NCI-H1694 treated with DMSO at 0.1 percent for 48 hours (cell line): ENCODE results near the gene TCTN1.
"Not testable (repeated sequence)": the region's sequence is repeated elsewhere in the genome, so short reads cannot be mapped to it uniquely, and the experiment has no call there.

Source experiments
- DNase-seq: peaks from one replicate; lab custom pipeline; 2025; lab: John Stamatoyannopoulos, UW

Gene TCTN1

DNA sequence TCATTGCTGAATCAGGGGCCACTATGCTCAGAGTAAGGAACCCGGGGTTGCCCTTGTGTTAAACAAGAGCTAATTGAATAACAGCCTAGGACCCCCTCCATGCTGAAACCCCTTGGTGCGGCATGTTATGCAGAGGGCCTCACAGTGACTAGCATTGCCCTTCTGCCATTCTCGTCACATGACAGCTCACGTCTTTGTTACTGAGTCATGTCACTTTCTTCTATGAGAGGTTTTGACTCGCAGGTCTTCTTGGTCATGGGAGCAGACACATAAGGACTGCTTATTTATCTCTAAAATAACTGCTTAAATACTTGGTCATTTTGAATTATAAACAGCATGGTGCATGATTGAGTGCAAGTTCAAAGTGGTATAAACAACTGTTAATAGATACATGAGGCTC, 24.9 kb downstream of the TCTN1 start:
- DNase-seq: no peak

GRCh38 chr12:110639336-110640141, 25.6 kb downstream of the TCTN1 start:
- DNase-seq: no peak

DNA sequence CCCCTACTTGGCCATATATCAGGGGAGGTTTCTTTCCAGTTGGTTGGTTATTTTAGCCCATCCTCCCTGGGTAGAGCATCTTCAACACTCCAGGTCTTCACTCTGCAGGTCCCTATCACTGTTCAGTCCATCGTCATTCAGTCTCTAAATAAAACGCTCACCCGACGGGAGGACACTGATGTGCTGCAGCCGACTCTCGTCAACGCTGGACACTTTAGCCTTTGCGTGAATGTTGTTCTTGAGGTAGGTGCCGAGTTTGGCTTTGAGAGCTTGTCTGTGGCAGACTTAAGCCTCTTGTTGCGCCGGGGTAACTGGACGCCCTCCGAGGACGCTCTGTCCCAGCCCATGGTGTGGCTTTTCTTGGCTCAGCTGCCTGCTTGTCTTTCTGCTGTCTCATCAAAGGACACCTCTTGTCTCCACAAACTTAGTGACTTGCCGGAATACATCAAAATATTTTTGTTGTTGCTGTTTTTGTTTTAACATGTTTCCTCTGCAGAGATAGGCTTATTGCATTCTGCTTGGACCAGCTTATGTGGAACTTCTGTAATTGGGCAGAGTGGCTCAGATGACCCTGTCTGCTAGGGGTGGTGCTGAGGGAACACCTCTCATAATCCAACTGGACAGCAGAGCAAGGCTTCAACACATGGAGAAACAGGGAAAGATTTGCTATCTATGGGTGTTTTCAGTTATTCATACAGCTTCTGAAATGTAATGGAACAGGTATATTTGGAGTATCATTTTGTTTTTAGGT, 26.5 kb downstream of the TCTN1 start:
- DNase-seq: no peak

DNA sequence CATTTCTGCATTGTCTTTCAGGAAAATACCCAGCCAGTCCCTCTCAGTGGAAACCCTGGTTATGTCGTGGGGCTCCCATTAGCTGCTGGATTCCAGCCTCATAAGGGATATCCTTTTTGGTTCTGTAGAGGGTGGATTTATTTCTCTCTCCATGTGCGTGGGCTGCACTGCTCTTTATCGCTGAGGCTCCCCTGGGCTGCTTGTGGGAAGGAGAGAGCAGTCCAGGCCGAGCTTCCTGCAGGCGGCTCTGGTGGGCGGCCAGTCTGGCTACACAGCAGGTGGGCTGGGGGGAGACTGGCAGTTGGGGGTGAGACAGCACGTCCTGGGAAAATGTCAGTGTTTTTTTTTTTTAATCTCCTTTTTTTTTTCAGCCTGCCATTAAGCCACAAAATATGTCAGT, 27.6 kb downstream of the TCTN1 start:
- DNase-seq: no peak

- DNase-seq: no peak
These were observed 33.7 kb downstream of the TCTN1 start for GRCh38 chr12:110647631-110648040.

DNA sequence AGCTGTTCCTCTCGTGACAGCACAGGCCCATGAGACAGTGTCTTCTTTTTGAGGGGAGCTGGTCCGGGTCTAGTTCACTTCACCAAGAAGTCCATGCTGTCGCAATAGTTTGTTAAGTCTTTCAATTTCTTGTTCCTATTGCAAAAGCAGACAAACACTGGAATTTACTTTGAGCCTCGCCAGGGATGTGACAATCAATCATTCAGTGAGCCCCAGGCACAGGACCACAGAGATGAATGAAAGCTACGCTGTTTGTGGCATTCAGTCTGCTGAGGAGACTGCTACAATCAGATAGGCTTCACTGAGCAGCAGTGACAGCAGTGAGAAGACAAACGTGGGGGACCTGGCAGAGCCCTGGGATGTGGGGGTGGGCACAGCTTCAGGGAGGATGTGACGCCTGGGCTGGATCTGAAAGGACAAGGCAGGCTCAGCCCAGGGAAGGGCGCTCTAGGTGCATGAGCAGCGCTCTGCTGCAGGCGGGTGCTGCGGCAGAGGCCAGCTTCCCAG, 35.5 kb downstream of the TCTN1 start:
- no peak for DNase-seq

DNA sequence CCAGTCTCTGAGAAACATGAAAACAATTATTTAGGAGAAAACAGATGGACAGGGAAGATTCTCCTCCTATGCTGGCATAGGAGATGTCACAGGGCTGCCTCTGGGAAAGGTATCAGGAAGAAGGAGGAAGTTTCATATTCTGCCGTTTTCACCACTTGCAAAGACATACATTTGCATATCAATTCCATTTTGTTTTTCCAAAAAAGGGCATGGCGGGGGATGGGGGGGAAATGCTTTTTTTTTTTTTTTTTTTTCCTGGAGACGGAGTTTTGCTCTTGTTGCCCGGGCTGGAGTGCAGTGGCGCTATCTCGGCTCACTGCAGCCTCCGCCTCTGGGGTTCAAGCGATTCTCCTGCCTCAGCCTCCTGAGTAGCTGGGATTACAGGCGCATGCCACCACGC, 40.3 kb downstream of the TCTN1 start:
- not testable (repeated sequence) for DNase-seq

GRCh38 chr12:110656071-110656655, 42.2 kb downstream of the TCTN1 start:
- DNase-seq: no peak

GRCh38 chr12:110657747-110658146, 43.8 kb downstream of the TCTN1 start:
- no peak for DNase-seq

- DNase-seq: no peak
These were observed 44.3 kb downstream of the TCTN1 start for GRCh38 chr12:110658242-110658641.

- no peak for DNase-seq
These were observed 44.9 kb downstream of the TCTN1 start for GRCh38 chr12:110658878-110659277.

DNA sequence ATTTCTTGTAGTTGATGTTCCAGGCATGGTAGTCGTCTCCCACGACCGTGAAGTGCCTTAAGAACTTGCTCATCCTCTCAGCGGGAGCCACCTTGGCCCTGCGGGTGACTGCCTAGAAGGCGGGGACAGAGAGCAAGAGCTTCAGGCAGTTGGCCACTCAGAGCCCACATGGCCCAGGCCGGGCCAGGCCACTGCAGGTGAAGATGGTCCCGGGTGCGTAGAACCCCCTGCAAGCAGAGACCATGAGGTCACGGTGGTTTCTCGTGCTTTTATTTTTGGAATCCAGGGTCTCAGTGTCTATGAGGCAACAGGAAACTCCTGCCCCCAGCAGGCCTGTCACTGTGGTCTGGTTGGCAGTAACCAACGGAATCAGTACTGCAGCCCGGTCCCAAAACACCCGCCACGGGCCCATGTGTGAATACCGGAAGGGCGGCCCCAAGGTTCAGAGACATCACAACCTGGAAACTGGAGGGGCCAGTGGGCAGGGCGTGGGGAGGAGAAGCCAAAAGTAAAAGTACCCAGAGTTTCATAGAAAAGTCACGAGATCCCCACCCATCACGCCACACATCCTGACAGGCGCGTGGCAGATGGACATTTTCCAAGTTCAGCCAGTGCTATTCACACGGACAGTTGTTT, 47.5 kb downstream of the TCTN1 start:
- DNase-seq: no peak

DNA sequence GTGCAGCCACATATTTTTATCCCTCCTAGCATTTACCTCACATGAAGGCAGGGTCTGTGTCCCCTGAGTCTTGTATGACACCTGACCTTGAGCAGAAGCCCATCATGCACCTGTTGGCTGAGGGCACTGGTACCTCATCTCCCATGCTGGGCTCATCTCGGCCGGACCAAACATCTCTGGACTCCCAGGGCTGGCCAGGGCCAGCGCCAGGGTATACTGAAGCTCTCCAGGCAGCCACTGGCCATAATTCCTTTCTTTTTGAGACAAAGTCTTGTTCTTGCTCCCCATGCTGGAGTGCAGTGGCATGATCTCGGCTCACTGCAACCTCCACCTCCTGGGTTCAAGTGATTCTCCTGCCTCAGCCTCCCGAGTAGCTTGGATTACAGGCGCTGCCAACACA, 53.0 kb downstream of the TCTN1 start:
- no peak for DNase-seq

- no peak for DNase-seq
These were observed 53.7 kb downstream of the TCTN1 start for GRCh38 chr12:110667671-110668070.

- DNase-seq: no peak
These were observed 54.7 kb downstream of the TCTN1 start for GRCh38 chr12:110668480-110669192.

DNA sequence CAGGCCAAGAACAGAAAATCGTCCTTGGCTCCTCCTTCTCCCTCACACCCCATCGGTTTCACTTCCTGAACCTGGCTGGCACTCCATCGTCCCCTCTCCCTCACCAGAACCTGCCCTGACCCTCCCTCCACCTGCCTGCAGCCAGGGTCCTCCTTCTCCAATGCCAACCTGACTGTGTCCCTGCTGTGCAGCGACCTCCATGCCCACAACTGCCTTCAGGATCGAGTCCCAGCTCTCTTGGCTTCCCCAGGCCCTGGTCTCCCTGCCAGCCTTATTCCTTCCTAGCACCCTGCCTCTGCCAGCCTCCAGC, 55.2 kb downstream of the TCTN1 start:
- DNase-seq: no peak

DNA sequence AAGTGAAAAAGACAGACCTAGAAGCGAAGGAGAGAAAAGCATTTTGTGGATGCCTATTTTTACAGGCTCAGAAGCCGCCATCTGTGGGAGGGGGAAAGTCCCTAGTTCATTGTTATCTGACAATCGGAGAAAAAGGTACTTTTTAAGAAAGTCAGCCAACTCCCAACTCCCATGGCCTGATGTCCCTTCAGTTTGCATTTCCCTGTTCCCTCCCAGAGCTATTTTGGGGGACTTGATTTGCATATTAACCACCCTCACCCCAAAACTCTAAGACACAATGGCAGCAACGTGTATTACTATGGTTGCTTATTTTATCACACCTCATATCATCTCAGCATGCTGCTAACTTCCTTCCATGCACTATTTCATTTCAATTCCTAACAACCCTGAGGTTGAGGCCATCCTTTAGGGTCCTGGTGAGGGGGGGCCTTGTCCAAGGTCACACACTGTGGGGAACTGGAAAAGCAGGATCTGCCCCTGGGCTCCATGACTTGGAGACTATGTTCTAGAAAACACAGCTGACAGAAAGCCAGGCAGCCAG, 56.3 kb downstream of the TCTN1 start:
- DNase-seq: no peak

DNA sequence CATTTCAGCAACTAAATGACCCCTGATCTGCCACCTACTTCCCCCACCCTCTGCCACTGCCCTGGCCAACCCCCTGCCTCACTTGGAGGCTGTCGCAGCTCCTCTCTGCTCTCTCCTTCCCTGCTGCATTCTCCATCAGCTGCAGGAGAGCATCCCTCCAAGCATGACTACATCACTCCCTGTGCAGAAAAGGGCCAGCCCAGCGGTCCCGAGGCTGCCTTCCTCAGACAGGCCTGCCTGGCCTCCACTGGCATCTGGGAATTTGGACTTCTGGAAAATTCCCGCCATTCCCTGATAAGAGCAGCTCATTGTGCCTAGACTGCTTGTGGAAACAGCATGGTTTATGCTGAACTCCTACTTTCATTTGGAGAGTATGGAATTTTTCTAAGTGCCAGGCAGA, 62.2 kb downstream of the TCTN1 start:
- no peak for DNase-seq

DNA sequence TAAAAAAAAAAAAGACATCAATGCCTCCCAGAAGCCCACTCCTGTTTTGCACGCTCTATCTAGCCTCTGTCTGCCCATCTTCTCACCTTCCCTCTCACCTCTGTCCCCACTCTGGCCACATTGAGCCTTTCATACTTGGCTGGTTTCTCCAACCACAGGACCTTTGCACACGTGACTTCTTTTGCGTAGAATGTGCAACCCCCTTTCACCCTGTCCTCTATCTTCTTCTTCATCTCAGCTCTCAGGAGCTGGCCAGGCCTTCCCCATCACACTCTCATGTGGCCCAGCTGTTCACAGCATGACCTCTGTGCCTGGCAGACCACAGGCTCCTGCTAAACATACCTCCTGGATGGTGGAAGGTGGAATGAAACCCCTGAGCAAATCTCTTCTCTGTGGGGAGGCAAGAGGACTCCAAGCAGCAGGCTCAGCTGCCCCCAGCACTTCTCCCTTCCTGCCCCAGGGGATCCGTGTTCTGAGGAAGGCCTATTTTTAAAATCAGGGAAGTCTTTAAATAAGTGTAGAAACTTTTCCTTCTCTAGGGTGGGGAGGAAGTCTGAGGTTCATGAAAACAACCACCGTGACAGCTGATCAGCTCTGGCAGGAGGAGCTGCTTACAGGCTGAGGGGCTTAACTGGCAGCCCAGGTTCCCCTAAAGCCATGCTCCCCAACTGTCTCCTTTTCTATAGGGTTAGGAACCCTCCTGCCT, 63.4 kb downstream of the TCTN1 start:
- no peak for DNase-seq

GRCh38 chr12:110677982-110678381, 64.1 kb downstream of the TCTN1 start:
- DNase-seq: no peak

- DNase-seq: no peak
These were observed 65.3 kb downstream of the TCTN1 start for GRCh38 chr12:110679201-110679600.
